RCC 7860 (cell line): ENCODE data around the gene ATE1.
"Not testable (repeated sequence)": the region's sequence is repeated elsewhere in the genome, so short reads cannot be mapped to it uniquely, and the experiment has no call there.

Experiments used
- DNase-seq: peaks from one replicate; pipeline ENCODE4 v3.0.0-alpha.2; 2015; ENCODE audit warnings: low spot score
- FAIRE-seq: peaks from 2 replicates; lab custom pipeline; 2012; peaks lifted over from hg19 to GRCh38; lab: Jason Lieb, UNC

The ATE1 gene

GRCh38 chr10:121927841-121928527, at the start of gene ATE1:
ATE1 (minus strand) TSS chr10:121928031; CDS start chr10:121927949, 82 bp downstream.
- DNase-seq (peak; percentile 77), FAIRE-seq (no peak)

- FAIRE-seq (no peak), DNase-seq (no peak)
Observed at GRCh38 chr10:121976607-121977006, 48.8 kb upstream of the ATE1 start.

- no peak for FAIRE-seq
- DNase-seq: no peak
Observed at GRCh38 chr10:121975295-121976086, 47.7 kb upstream of the ATE1 start.

GRCh38 chr10:121974535-121975294, 46.9 kb upstream of the ATE1 start, which contains the start of gene NSMCE4A:
NSMCE4A (minus strand) TSS chr10:121975217; CDS start chr10:121975165, 52 bp downstream.
- FAIRE-seq: no peak

GRCh38 chr10:121974019-121974534, 46.2 kb upstream of the ATE1 start:
- DNase-seq: no peak
- no peak for FAIRE-seq

More at GRCh38 chr10:121974535-121975294, 46.9 kb upstream of the ATE1 start, which contains the start of gene NSMCE4A:
- DNase-seq: peak; percentile 31

- FAIRE-seq, DNase-seq: not testable (repeated sequence)
Observed at GRCh38 chr10:121969086-121969485, 41.3 kb upstream of the ATE1 start.

- FAIRE-seq: no peak
Observed at GRCh38 chr10:121965996-121966395, 38.2 kb upstream of the ATE1 start.

GRCh38 chr10:121961456-121961855, 33.6 kb upstream of the ATE1 start:
- FAIRE-seq (no peak), DNase-seq (no peak)

More at GRCh38 chr10:121965996-121966395, 38.2 kb upstream of the ATE1 start:
- no peak for DNase-seq

- FAIRE-seq (no peak), DNase-seq (no peak)
Observed at GRCh38 chr10:121959671-121960070, 31.8 kb upstream of the ATE1 start.

- no peak for FAIRE-seq
- no peak for DNase-seq
Observed at GRCh38 chr10:121956111-121957061, 28.6 kb upstream of the ATE1 start.

GRCh38 chr10:121952226-121952625, 24.4 kb upstream of the ATE1 start:
- DNase-seq (no peak), FAIRE-seq (no peak)

- DNase-seq: no peak
- FAIRE-seq: no peak
Observed at GRCh38 chr10:121949451-121949850, 21.6 kb upstream of the ATE1 start.

- DNase-seq: no peak
- FAIRE-seq: no peak
Observed at GRCh38 chr10:121949049-121949448, 21.2 kb upstream of the ATE1 start.

GRCh38 chr10:121947343-121948330, 19.8 kb upstream of the ATE1 start:
- FAIRE-seq (no peak), DNase-seq (no peak)

- FAIRE-seq (no peak), DNase-seq (peak; percentile 32)
Observed at GRCh38 chr10:121942749-121943416, 15.1 kb upstream of the ATE1 start.

GRCh38 chr10:121941532-121941931, 13.7 kb upstream of the ATE1 start:
- FAIRE-seq (no peak), DNase-seq (no peak)

- FAIRE-seq (no peak), DNase-seq (no peak)
Observed at GRCh38 chr10:121936295-121936694, 8.5 kb upstream of the ATE1 start.

- FAIRE-seq (no peak), DNase-seq (no peak)
Observed at GRCh38 chr10:121935702-121936101, 7.9 kb upstream of the ATE1 start.
